Choroid plexus epithelial cell (primary cell): ENCODE measurements around the gene P3H3.

Experiments used
- DNase-seq: peaks from one replicate; pipeline ENCODE4 v3.0.0-alpha.2; 2010; ENCODE audit warnings: low read depth
- H3K4me3 ChIP-seq: 2 replicates; pipeline ENCODE4 v1.5.1; 2011; ENCODE audit warnings: low read depth, mild to moderate bottlenecking, control low read depth, low read length, moderate library complexity
- CTCF ChIP-seq: conservative IDR thresholded peaks from 2 replicates; pipeline ENCODE4 v1.5.1; 2011; ENCODE audit warnings: low read depth, mild to moderate bottlenecking, control low read depth, inconsistent platforms, low read length, moderate library complexity

P3H3 gene

GRCh38 chr12:6790496-6791150 lies 37.6 kb upstream of the P3H3 start:
- TF ChIP-seq CTCF = no peak
- H3K4me3 ChIP-seq = no peak overlapping the region
- no peak for DNase-seq

GRCh38 chr12:6791931-6792520 lies 36.2 kb upstream of the P3H3 start:
- no peak overlapping the region for H3K4me3 ChIP-seq
- no peak for TF ChIP-seq CTCF

GRCh38 chr12:6792522-6793201 lies 35.5 kb upstream of the P3H3 start:
- H3K4me3 ChIP-seq = peak overlapping the region; percentile 6
- no peak for DNase-seq

More at GRCh38 chr12:6791931-6792520, 36.2 kb upstream of the P3H3 start:
- no peak for DNase-seq

GRCh38 chr12:6795088-6795487 lies 33.1 kb upstream of the P3H3 start:
- TF ChIP-seq CTCF = no peak
- H3K4me3 ChIP-seq = no peak overlapping the region
- DNase-seq = no peak

More at GRCh38 chr12:6792522-6793201, 35.5 kb upstream of the P3H3 start:
- no peak for TF ChIP-seq CTCF

DNA sequence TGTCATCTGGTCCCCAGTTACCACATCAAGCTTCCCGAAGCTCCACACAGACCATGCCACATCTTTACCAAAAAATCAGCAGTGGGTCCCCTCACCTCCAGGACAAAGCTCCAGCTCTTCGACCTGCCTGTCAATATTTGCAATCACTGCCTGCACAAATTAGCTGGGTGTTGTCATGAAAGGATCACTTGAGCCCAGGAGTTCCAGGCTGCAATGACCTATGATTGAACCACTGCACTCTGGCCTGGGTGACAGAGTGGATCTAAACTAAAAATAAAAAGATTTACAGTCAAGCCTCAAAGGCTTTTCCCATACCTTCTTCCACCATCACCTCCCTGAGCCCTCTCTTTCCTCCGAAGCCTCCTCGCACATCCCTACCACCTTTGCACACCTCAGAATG lies 31.6 kb upstream of the P3H3 start:
- H3K4me3 ChIP-seq = no peak overlapping the region
- no peak for DNase-seq
- TF ChIP-seq CTCF = no peak

- H3K4me3 ChIP-seq = no peak overlapping the region
- no peak for TF ChIP-seq CTCF
- no peak for DNase-seq
These were observed 29.1 kb upstream of the P3H3 start for GRCh38 chr12:6799147-6799546.
